Upper lobe of left lung (tissue), 4 donors: ENCODE data around the gene PGM1.

Experiments
- CTCF ChIP-seq, 6 experiments: fragments of 450-650 bp in 4 of 6; fragments of 200-600 bp in 2 of 6; sonication (generic) in 2 of 6; IDR thresholded peaks; one replicate each; pipeline ENCODE4 v1.5.1; 2016 to 2019; ENCODE audit warnings: antibody characterized with exemption in 6 of 6
- POLR2A ChIP-seq, 4 donors: fragments of 450-650 bp; IDR thresholded peaks; one replicate each; pipeline ENCODE4 v1.5.1; 2016 to 2017; ENCODE audit warnings: antibody characterized with exemption in 4 of 4, mild to moderate bottlenecking in 2 of 4

- no peak for TF ChIP-seq CTCF (IDR thresholded peaks at IDR 0.05)
- TF ChIP-seq POLR2A (IDR thresholded peaks at IDR 0.05), result no peak
These were observed 86.4 kb downstream of the PGM1 start for GRCh38 chr1:63679589-63679988.
